K562 (cell line): ENCODE measurements around the gene RAB3D. TPM values are rescaled to one million over a fixed set of nuclear protein-coding genes. Genes with fewer than 3 reads are reported as not detected.

Experiments
- BCOR ChIP-seq: fragments of 450-650 bp; IDR thresholded peaks from 2 replicates; pipeline ENCODE4 v1.6.1; 2016
- KDM1A ChIP-seq, 2 experiments: fragments of 450-650 bp; IDR thresholded peaks; 2 replicates each; pipeline ENCODE4 v1.6.1; 2016; ENCODE audit warnings: mild to moderate bottlenecking in 2 of 2
- RAD21 ChIP-seq, 2 experiments: fragments of 250-450 bp in 1 of 2; fragments of 450-650 bp in 1 of 2; sonication (Bioruptor Pico) in 1 of 2; formaldehyde crosslinking in 1 of 2; IDR thresholded peaks in 1 of 2; conservative IDR thresholded peaks in 1 of 2; 2 replicates each; pipeline versions ENCODE4 v1.4.0 to v1.8.0; 2020 to 2022; ENCODE audit warnings: mild to moderate bottlenecking in 2 of 2, moderate library complexity in 1 of 2
- TCF7 ChIP-seq: sonication (generic); IDR thresholded peaks from 2 replicates; pipeline ENCODE4 v1.6.1; 2016; ENCODE audit warnings: antibody characterized with exemption, borderline replicate concordance
- polyA plus RNA-seq, 8 experiments: library from polyadenylated mRNA; depleted of rRNA in 4 of 8; stranded (reverse) in 5 of 8; unstranded in 3 of 8; fragments of >200 nt; fragmentation: Nextera tagmentation in 2 of 8; fragmentation: Illumina TruSeq in 1 of 8; extraction: Ambion mirVana in 2 of 8; extraction: Trizol in 1 of 8; gene quantifications; 2 replicates each; pipeline versions ENCODE4 v1.2.1 to v1.2.3, GENCODE V29; 2011 to 2014; ENCODE audit warnings: inconsistent platforms in 1 of 8, missing spikeins in 1 of 8
- total RNA-seq, 7 experiments: library from RNA; depleted of rRNA in 6 of 7; stranded (reverse); fragments of >200 nt in 6 of 7; fragmentation: Illumina TruSeq in 2 of 7; extraction: Trizol in 2 of 7; gene quantifications; 2 replicates each; pipeline versions ENCODE4 v1.2.1 to v1.2.3, GENCODE V29; 2011 to 2021; ENCODE audit warnings: low replicate concordance in 1 of 7
- TF ChIP-seq, protein P1 (sequence below), 3 experiments: IDR thresholded peaks in 2 of 3; conservative IDR thresholded peaks in 1 of 3; 2 replicates each; pipeline ENCODE4 v1.5.1; 2011 to 2012; ENCODE audit warnings: low read length in 3 of 3, mild to moderate bottlenecking in 3 of 3, control low read depth in 2 of 3, improper control_type of control experiment in 1 of 3, inconsistent platforms in 1 of 3, low read depth in 1 of 3, mixed read lengths in 1 of 3, moderate library complexity in 1 of 3; ENCODE audit not compliant: insufficient read depth in 2 of 3
- TF ChIP-seq, protein P2 (sequence below): sonication (generic); formaldehyde crosslinking; IDR thresholded peaks from 2 replicates; pipeline ENCODE4 v1.8.0; 2022; ENCODE audit warnings: mild to moderate bottlenecking, missing genetic modification reagents

RAB3D gene
- total and polyA plus RNA-seq, 9 of the 15 experiments (the other 6 are each of a cell fraction or from before 2014, with no cell fraction given) = 0.34 to 3.3 (median 1.3) TPM

DNA sequence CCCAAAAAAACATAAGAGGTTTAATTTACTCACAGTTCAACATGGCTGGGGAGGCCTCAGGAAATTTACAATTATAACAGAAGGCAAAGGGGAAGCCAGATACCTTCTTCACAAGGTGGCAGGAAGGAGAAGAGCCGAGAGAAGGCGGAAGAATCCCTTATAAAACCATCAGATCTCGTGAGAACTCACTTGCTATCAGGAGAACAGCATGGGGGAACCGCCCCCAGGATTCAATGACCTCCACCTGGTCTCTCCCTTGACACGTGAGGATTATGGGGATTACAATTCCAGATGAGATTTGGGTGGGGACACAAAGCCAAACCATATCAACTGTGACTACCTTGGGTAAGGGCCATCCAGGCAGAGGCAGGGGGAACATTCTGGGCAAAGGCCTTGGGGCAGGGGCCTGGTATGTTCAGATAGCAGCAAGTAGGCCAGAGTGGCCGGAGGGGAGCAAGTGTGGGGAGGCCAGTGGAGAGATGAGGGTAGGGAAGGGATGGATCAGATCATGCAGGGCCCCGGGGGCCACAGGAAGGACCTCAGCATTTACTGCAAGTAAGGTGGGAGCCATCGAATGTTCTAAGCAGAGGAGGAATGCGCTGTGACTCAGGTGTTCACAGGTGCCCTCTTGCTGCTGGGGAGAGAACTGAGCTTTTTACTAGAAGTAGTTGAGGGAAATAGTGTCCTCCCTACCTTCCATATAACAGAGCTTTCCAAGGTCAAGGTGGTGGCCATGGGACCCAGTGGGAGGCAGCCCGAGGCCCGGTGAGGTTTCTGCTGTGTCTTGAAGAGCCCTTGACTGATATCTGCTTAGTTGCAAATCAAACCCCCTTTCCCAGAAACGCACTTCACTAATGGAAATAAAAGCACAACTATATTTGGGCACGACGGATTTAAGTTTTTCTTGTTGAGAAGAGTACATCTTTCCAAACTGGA, 18.0 kb downstream of the RAB3D start (continued):
- TF ChIP-seq TCF7 = no peak
- TF ChIP-seq BCOR = peak; percentile 74
- 0 out of 4 replicates have a peak, but pooled peaks of 1 of the 2 experiments have one; percentile 8 for TF ChIP-seq RAD21 (CRISPR knock-in tag; conservative IDR thresholded peaks at IDR 0.05 in 1 of 2, IDR thresholded peaks at IDR 0.05 in 1 of 2)
- TF ChIP-seq KDM1A (IDR thresholded peaks at IDR 0.05) = peak in 1 of 2 experiments; percentile 60; a peak in 2 of 4 replicates
- TF ChIP-seq, protein P1, sequence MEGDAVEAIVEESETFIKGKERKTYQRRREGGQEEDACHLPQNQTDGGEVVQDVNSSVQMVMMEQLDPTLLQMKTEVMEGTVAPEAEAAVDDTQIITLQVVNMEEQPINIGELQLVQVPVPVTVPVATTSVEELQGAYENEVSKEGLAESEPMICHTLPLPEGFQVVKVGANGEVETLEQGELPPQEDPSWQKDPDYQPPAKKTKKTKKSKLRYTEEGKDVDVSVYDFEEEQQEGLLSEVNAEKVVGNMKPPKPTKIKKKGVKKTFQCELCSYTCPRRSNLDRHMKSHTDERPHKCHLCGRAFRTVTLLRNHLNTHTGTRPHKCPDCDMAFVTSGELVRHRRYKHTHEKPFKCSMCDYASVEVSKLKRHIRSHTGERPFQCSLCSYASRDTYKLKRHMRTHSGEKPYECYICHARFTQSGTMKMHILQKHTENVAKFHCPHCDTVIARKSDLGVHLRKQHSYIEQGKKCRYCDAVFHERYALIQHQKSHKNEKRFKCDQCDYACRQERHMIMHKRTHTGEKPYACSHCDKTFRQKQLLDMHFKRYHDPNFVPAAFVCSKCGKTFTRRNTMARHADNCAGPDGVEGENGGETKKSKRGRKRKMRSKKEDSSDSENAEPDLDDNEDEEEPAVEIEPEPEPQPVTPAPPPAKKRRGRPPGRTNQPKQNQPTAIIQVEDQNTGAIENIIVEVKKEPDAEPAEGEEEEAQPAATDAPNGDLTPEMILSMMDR (IDR thresholded peaks at IDR 0.05 in 2 of 3, conservative IDR thresholded peaks at IDR 0.05 in 1 of 3; ENCODE audit: insufficient read depth in 2 of 3, low read depth in 1 of 3, low read length in 3 of 3) = peak in 2 of 3 experiments; percentile 15 to 36; a peak in 2 of 6 replicates
- TF ChIP-seq, protein P2, sequence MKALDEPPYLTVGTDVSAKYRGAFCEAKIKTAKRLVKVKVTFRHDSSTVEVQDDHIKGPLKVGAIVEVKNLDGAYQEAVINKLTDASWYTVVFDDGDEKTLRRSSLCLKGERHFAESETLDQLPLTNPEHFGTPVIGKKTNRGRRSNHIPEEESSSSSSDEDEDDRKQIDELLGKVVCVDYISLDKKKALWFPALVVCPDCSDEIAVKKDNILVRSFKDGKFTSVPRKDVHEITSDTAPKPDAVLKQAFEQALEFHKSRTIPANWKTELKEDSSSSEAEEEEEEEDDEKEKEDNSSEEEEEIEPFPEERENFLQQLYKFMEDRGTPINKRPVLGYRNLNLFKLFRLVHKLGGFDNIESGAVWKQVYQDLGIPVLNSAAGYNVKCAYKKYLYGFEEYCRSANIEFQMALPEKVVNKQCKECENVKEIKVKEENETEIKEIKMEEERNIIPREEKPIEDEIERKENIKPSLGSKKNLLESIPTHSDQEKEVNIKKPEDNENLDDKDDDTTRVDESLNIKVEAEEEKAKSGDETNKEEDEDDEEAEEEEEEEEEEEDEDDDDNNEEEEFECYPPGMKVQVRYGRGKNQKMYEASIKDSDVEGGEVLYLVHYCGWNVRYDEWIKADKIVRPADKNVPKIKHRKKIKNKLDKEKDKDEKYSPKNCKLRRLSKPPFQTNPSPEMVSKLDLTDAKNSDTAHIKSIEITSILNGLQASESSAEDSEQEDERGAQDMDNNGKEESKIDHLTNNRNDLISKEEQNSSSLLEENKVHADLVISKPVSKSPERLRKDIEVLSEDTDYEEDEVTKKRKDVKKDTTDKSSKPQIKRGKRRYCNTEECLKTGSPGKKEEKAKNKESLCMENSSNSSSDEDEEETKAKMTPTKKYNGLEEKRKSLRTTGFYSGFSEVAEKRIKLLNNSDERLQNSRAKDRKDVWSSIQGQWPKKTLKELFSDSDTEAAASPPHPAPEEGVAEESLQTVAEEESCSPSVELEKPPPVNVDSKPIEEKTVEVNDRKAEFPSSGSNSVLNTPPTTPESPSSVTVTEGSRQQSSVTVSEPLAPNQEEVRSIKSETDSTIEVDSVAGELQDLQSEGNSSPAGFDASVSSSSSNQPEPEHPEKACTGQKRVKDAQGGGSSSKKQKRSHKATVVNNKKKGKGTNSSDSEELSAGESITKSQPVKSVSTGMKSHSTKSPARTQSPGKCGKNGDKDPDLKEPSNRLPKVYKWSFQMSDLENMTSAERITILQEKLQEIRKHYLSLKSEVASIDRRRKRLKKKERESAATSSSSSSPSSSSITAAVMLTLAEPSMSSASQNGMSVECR = no peak
